GM23248 (cell line): ENCODE results near the gene VIPR2.
"Not testable (repeated sequence)": the region's sequence is repeated elsewhere in the genome, so short reads cannot be mapped to it uniquely, and the experiment has no call there.

Source experiments
- EZH2 ChIP-seq: fragments of 200-600 bp; sonication (generic); IDR thresholded peaks from 2 replicates; pipeline ENCODE4 v1.6.1; 2018; ENCODE audit warnings: antibody characterized with exemption, mild to moderate bottlenecking; ENCODE audit not compliant: insufficient read depth, poor library complexity, severe bottlenecking
- EZH2phosphoT487 ChIP-seq: fragments of 200-600 bp; sonication (generic); IDR thresholded peaks from 2 replicates; pipeline ENCODE4 v1.6.1; 2018; ENCODE audit warnings: antibody characterized with exemption, moderate library complexity, mild to moderate bottlenecking, low read depth; ENCODE audit not compliant: insufficient read depth

GRCh38 chr7:159101661-159102091 is 43.0 kb downstream of the VIPR2 start:
- not testable (repeated sequence) for TF ChIP-seq EZH2, EZH2phosphoT487
